ENCODE results near the gene IGFL2. TPM values are rescaled to one million over a fixed set of nuclear protein-coding genes. Genes with fewer than 3 reads are reported as not detected.

The IGFL2 gene
- polyA plus RNA-seq, 3 donors, result not detected

DNA sequence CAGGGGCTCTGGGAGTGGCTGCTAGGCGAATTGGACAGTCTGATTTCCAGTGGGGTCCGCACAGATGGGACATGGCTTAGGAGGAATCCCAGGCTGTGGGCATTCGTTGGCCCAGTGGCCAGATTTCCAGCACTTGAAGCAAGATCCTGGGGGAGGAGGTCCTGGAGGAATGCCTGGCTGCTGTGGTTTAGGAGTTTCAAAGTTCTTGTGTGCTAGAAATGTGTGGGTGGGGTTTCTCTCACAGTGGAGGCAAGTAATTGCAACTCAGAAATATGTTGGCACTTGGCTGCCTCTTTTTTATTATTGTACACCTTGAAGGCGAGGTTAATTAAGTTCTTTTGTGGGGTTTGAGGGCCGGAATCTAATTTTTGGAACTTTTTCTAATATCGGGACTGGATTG, 40.7 kb upstream of the IGFL2 start:
- Mint-ChIP-seq H3K9me3 (peaks cover 0 to 4% (median 0%) of the 10 kb centered on the region in 7 donors), H3K36me3 (no peaks in the 10 kb centered on the region), H3K4me1 (no peaks in the 10 kb centered on the region), H3K27me3 (ENCODE audit: low read depth in 3 of 3) (peaks cover 1 to 6% (median 3%) of the 10 kb centered on the region in 3 donors), H3K4me3 (no peak overlapping the region), H3K27ac (no peak overlapping the region)
- no peaks in the 10 kb centered on the region for H3K4me1 ChIP-seq (ENCODE audit: control insufficient read depth in 1 of 2, insufficient read depth in 2 of 2, low read length in 2 of 2)
- no peak for DNase-seq
- H3K4me3 ChIP-seq (replicated peaks in 1 of 3; ENCODE audit: low read depth in 2 of 3, low read length in 3 of 3), result no peak overlapping the region
- no peak for TF ChIP-seq CTCF (IDR thresholded peaks at IDR 0.05)
- H3K9ac ChIP-seq (ENCODE audit: insufficient read depth, low read length, poor library complexity, severe bottlenecking), result no peak overlapping the region
- no peak overlapping the region for H3K4me2 ChIP-seq (replicated peaks; ENCODE audit: extremely low read depth, low read length, poor library complexity, severe bottlenecking)
- H3K27me3 ChIP-seq (ENCODE audit: control insufficient read depth in 2 of 2, insufficient read depth in 2 of 2, low read length in 2 of 2), result peaks cover 0 to 6% of the 10 kb centered on the region in 2 donors
- H3K79me2 ChIP-seq (ENCODE audit: insufficient read depth, low read length), result no peaks in the 10 kb centered on the region
- 87% methylated on average over 6 of the region's 6 CpGs for WGBS (ENCODE audit: insufficient coverage)
- no peaks in the 10 kb centered on the region for H3K36me3 ChIP-seq (replicated peaks in 1 of 2; ENCODE audit: control insufficient read depth in 1 of 2, insufficient read depth in 2 of 2, low read length in 2 of 2)
- no peak overlapping the region for H3K27ac ChIP-seq (ENCODE audit: low read depth in 1 of 2, low read length in 2 of 2)
- intact Hi-C loops (cut with micrococcal nuclease), result no loop called here
- no peak overlapping the region for H2AFZ ChIP-seq (ENCODE audit: insufficient read depth, low read depth, low read length, poor library complexity, severe bottlenecking)
- no peaks in the 10 kb centered on the region for H4K20me1 ChIP-seq (ENCODE audit: insufficient read depth, low read length)
- no peaks in the 10 kb centered on the region for H3K9me3 ChIP-seq (replicated peaks in 1 of 2; ENCODE audit: control insufficient read depth in 1 of 2, insufficient read depth in 1 of 2, low read length in 2 of 2)

DNA sequence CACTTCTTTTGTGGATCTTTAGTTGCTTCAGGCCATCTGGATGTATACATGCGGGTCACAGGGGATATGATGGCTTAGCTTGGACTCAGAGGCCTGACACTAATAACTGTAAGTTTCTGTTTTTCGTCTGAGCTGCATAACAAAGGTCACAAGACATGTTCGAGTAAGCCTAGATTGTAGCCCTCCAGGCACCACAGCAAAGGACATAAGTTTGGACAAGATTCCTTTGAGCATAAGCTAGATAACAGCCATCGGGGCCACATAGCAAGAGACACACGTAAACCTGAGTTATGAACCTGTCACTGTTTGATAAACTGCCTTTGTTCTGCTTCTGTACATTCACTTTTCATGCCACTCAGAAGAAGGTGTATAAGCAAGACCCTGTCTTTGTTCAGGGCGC, 38.2 kb upstream of the IGFL2 start:
- Histone ChIP-seq H3K27me3 (ENCODE audit: control insufficient read depth in 2 of 2, insufficient read depth in 2 of 2, low read length in 2 of 2) (peaks cover 0 to 8% of the 10 kb centered on the region in 2 donors), H2AFZ (ENCODE audit: insufficient read depth, low read depth, low read length, poor library complexity, severe bottlenecking) (no peak overlapping the region), H3K4me3 (replicated peaks in 1 of 3; ENCODE audit: low read depth in 2 of 3, low read length in 3 of 3) (no peak overlapping the region), H3K36me3 (replicated peaks in 1 of 2; ENCODE audit: control insufficient read depth in 1 of 2, insufficient read depth in 2 of 2, low read length in 2 of 2) (no peaks in the 10 kb centered on the region), H3K9ac (ENCODE audit: insufficient read depth, low read length, poor library complexity, severe bottlenecking) (no peak overlapping the region), H3K4me1 (ENCODE audit: control insufficient read depth in 1 of 2, insufficient read depth in 2 of 2, low read length in 2 of 2) (no peaks in the 10 kb centered on the region), H3K79me2 (ENCODE audit: insufficient read depth, low read length) (no peaks in the 10 kb centered on the region), H3K9me3 (replicated peaks in 1 of 2; ENCODE audit: control insufficient read depth in 1 of 2, insufficient read depth in 1 of 2, low read length in 2 of 2) (no peaks in the 10 kb centered on the region), H3K27ac (ENCODE audit: low read depth in 1 of 2, low read length in 2 of 2) (no peak overlapping the region), H4K20me1 (ENCODE audit: insufficient read depth, low read length) (no peaks in the 10 kb centered on the region), H3K4me2 (replicated peaks; ENCODE audit: extremely low read depth, low read length, poor library complexity, severe bottlenecking) (no peak overlapping the region)
- H3K27ac Mint-ChIP-seq, result no peak overlapping the region
- DNase-seq, result no peak
- no peaks in the 10 kb centered on the region for H3K4me1 Mint-ChIP-seq
- 85% methylated on average over 5 of the region's 6 CpGs for WGBS (ENCODE audit: insufficient coverage)
- peaks cover 0 to 4% (median 0%) of the 10 kb centered on the region in 7 donors for H3K9me3 Mint-ChIP-seq
- no peak overlapping the region for H3K4me3 Mint-ChIP-seq
- no peak for TF ChIP-seq CTCF (IDR thresholded peaks at IDR 0.05)
- peaks cover 3 to 12% (median 4%) of the 10 kb centered on the region in 3 donors for H3K27me3 Mint-ChIP-seq (ENCODE audit: low read depth in 3 of 3)
- intact Hi-C loops (cut with micrococcal nuclease), result no loop called here
- no peaks in the 10 kb centered on the region for H3K36me3 Mint-ChIP-seq

Measured in CD14-positive monocyte (primary cell).